OCI-LY3 (cell line): Measurements from ENCODE around the gene ARSA.

Experiments used
- H2AFZ ChIP-seq: fragments of 200-600, 300-600 bp; shearing (Covaris generic); 2 replicates; pipeline ENCODE4 v1.6.0; 2014; ENCODE audit warnings: antibody characterized with exemption, low read depth, low read length
- H3K27ac ChIP-seq: fragments of 200-600, 300-600 bp; sonication (generic); 2 replicates; pipeline ENCODE4 v1.5.1; 2014; ENCODE audit warnings: mild to moderate bottlenecking, low read length, moderate library complexity, mixed read lengths
- H3K27me3 ChIP-seq: fragments of 200-600, 300-600 bp; sonication (generic); 2 replicates; pipeline ENCODE4 v1.6.1; 2014; ENCODE audit warnings: low read depth, low read length, mixed read lengths
- H3K36me3 ChIP-seq: fragments of 200-600, 300-600 bp; sonication (generic); replicated peaks from 2 replicates; pipeline ENCODE3; 2014; ENCODE audit warnings: low read depth, low read length, mixed read lengths
- H3K4me1 ChIP-seq: fragments of 300-600, 200-600 bp; sonication (generic); 2 replicates; pipeline ENCODE4 v1.6.1; 2014; ENCODE audit warnings: low read length, mixed read lengths
- H3K4me2 ChIP-seq: fragments of 200-600, 300-600 bp; sonication (generic); 2 replicates; pipeline ENCODE4 v1.6.1; 2014; ENCODE audit warnings: low read length, mixed read lengths
- H3K4me3 ChIP-seq: fragments of 300-600, 200-600 bp; sonication (generic); 2 replicates; pipeline ENCODE4 v1.5.1; 2014; ENCODE audit warnings: antibody characterized with exemption, mild to moderate bottlenecking, low read length, moderate library complexity
- H3K79me2 ChIP-seq: fragments of 300-600, 200-600 bp; shearing (Covaris generic); 2 replicates; pipeline ENCODE4 v1.6.1; 2014; ENCODE audit warnings: mild to moderate bottlenecking, low read length, mixed read lengths
- H3K9ac ChIP-seq: fragments of 300-600, 200-600 bp; shearing (Covaris generic); 2 replicates; pipeline ENCODE4 v1.6.0; 2014; ENCODE audit warnings: mild to moderate bottlenecking, low read length, moderate library complexity
- H3K9me3 ChIP-seq: fragments of 200-600, 300-600 bp; shearing (Covaris generic); 2 replicates; pipeline ENCODE4 v1.6.1; 2014; ENCODE audit warnings: low read length, mixed read lengths; ENCODE audit not compliant: insufficient read depth
- H4K20me1 ChIP-seq: fragments of 200-600, 300-600 bp; sonication (generic); 2 replicates; pipeline ENCODE4 v1.6.1; 2016; ENCODE audit warnings: low read length, mixed read lengths; ENCODE audit not compliant: insufficient read depth
- CTCF ChIP-seq: fragments of 200-600, 300-600 bp; sonication (generic); IDR thresholded peaks from 2 replicates; pipeline ENCODE4 v1.5.1; 2014; ENCODE audit warnings: antibody characterized with exemption, low read length, low read depth
- EZH2phosphoT487 ChIP-seq: fragments of 200-600 bp; shearing (Covaris generic); IDR thresholded peaks from 2 replicates; pipeline ENCODE4 v1.6.1; 2018; ENCODE audit warnings: antibody characterized with exemption, mixed run types, low read depth

The ARSA gene

GRCh38 chr22:50626850-50627641, 906 bp downstream of the ARSA start:
- Histone ChIP-seq H3K4me1 (peaks cover 17% of the 10 kb centered on the region), H2AFZ (no peak overlapping the region), H3K4me3 (peak overlapping the region; percentile 99), H3K9me3 (no peaks in the 10 kb centered on the region), H4K20me1 (no peaks in the 10 kb centered on the region), H3K27ac (no peak overlapping the region), H3K79me2 (no peaks in the 10 kb centered on the region), H3K36me3 (no peaks in the 10 kb centered on the region), H3K27me3 (no peaks in the 10 kb centered on the region), H3K4me2 (peak overlapping the region; percentile 80), H3K9ac (peak overlapping the region; percentile 82)
- TF ChIP-seq EZH2phosphoT487 (no peak), CTCF (no peak)

GRCh38 chr22:50626314-50626849, 1.6 kb downstream of the ARSA start:
- Histone ChIP-seq H3K4me3 (no peak overlapping the region), H3K36me3 (no peaks in the 10 kb centered on the region), H3K79me2 (no peaks in the 10 kb centered on the region), H3K9ac (no peak overlapping the region), H4K20me1 (no peaks in the 10 kb centered on the region), H3K27me3 (no peaks in the 10 kb centered on the region), H2AFZ (no peak overlapping the region), H3K4me1 (peaks cover 20% of the 10 kb centered on the region), H3K4me2 (0 out of 2 replicates have a peak overlapping the region, but pooled peaks have one; percentile 80), H3K27ac (no peak overlapping the region), H3K9me3 (no peaks in the 10 kb centered on the region)
- TF ChIP-seq EZH2phosphoT487 (no peak), CTCF (no peak)

- H4K20me1 ChIP-seq, result no peaks in the 10 kb centered on the region
- no peaks in the 10 kb centered on the region for H3K27me3 ChIP-seq
- no peak overlapping the region for H3K9ac ChIP-seq
- no peak overlapping the region for H3K4me3 ChIP-seq
- no peaks in the 10 kb centered on the region for H3K36me3 ChIP-seq
- H3K9me3 ChIP-seq, result no peaks in the 10 kb centered on the region
- H3K4me2 ChIP-seq, result no peak overlapping the region
- peaks cover 23% of the 10 kb centered on the region for H3K4me1 ChIP-seq
- TF ChIP-seq CTCF (no peak), EZH2phosphoT487 (no peak)
- H2AFZ ChIP-seq, result no peak overlapping the region
- no peak overlapping the region for H3K27ac ChIP-seq
- H3K79me2 ChIP-seq, result no peaks in the 10 kb centered on the region
These were observed 2.2 kb downstream of the ARSA start for GRCh38 chr22:50625568-50626313.

GRCh38 chr22:50625131-50625567, 2.8 kb downstream of the ARSA start:
- peaks cover 23% of the 10 kb centered on the region for H3K4me1 ChIP-seq
- no peaks in the 10 kb centered on the region for H3K27me3 ChIP-seq
- H3K36me3 ChIP-seq, result no peaks in the 10 kb centered on the region
- H4K20me1 ChIP-seq, result no peaks in the 10 kb centered on the region
- H3K4me3 ChIP-seq, result no peak overlapping the region
- no peaks in the 10 kb centered on the region for H3K79me2 ChIP-seq
- H3K9ac ChIP-seq, result no peak overlapping the region
- TF ChIP-seq CTCF (no peak), EZH2phosphoT487 (no peak)
- no peak overlapping the region for H3K27ac ChIP-seq
- H2AFZ ChIP-seq, result no peak overlapping the region
- H3K4me2 ChIP-seq, result no peak overlapping the region
- no peaks in the 10 kb centered on the region for H3K9me3 ChIP-seq
